ENCODE results near the gene ADCY4. TPM values are rescaled to one million over a fixed set of nuclear protein-coding genes. Genes with fewer than 3 reads are reported as not detected.
"Not testable (repeated sequence)": the region's sequence is repeated elsewhere in the genome, so short reads cannot be mapped to it uniquely, and the experiment has no call there.

ADCY4 gene
- total RNA-seq, 4 donors from 2014 or later: 6.7 to 22.8 (median 16.5) TPM

DNA sequence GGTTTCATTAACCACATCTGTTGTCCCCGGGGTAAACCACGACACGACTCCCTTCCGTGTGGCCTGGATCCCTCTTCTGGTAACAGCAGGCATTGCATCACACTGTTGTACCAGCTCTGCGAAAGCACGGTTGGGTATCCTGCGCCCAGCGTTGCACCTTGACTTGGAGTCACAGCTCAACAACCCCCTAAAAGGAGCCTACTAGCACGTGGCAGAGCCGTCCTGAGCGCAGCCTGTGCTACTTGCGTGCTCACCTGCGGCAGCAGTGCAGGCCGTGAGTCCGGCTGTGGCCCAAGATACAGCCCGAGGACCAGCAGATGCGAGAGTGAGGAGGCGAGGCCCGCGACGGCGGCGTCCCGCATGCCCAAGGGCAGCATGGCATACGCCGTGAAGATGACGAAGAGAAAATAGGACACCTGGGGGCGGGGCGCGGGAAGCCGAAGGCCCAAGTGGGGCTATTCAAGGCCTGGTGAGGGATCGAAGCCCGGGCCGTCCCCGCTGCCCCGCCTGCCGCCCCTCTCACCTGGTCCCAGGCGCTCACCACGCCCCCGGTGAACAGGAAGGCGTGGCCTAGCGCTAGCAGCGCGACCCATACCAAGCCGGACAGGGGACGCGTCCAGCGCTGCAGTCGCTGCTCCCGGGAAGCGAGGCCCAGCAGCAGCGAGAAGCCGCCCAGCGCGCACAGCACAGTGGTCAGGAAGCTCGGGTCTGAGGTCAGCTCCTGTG lies 2.4 kb downstream of the ADCY4 start:
- TF ChIP-seq, protein P1, sequence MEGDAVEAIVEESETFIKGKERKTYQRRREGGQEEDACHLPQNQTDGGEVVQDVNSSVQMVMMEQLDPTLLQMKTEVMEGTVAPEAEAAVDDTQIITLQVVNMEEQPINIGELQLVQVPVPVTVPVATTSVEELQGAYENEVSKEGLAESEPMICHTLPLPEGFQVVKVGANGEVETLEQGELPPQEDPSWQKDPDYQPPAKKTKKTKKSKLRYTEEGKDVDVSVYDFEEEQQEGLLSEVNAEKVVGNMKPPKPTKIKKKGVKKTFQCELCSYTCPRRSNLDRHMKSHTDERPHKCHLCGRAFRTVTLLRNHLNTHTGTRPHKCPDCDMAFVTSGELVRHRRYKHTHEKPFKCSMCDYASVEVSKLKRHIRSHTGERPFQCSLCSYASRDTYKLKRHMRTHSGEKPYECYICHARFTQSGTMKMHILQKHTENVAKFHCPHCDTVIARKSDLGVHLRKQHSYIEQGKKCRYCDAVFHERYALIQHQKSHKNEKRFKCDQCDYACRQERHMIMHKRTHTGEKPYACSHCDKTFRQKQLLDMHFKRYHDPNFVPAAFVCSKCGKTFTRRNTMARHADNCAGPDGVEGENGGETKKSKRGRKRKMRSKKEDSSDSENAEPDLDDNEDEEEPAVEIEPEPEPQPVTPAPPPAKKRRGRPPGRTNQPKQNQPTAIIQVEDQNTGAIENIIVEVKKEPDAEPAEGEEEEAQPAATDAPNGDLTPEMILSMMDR (IDR thresholded peaks at IDR 0.05): peak in 1 of 3 donors; percentile 86
- TF ChIP-seq POLR2A (IDR thresholded peaks at IDR 0.05): no peak
- intact Hi-C loops (cut with DNase I; ENCODE audit: low total_unique reads): loop anchor here (2.0 kb wide), 1 partner anchor 98 kb away; no protein-coding TSS in a partner anchor
- H3K4me3 ChIP-seq (ENCODE audit: low read depth, poor library complexity, severe bottlenecking): no peak overlapping the region
- 19 to 31% methylated on average over 21 to 49 of the region's 56 CpGs for WGBS, 2 donors
- DNase-seq (ENCODE audit: low spot score in 2 of 2): peak in 1 of 2 donors; percentile 91

DNA sequence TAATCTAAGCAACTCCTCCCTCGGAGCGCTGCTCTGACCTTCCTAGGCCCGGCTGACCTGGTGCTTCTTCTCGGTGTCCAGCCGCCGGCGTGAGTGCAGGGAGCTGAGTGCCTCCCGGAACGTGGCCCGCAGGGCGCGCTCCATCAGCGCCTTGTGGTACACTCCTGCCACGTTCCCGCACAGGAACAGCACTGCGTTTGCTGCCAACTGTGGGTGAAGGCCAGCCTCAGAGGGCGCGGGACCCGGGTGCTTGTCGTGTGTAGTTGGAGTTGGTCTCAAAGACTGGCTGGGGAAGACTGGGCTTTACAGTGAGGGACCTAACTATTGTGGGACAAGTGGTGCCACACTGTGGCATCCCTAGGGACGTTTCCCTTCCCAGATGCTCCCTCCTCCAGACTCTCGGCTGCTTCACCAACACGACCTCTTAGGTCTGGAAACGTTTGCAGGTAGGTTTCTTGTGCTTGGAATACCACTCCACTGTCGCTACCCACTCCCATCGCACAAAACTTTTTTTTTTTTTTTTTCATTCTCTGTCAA lies 3.1 kb downstream of the ADCY4 start:
- 47 to 62% methylated on average over 25 to 26 of the region's 26 CpGs for WGBS, 2 donors
- no peak for TF ChIP-seq POLR2A (IDR thresholded peaks at IDR 0.05)
- TF ChIP-seq, protein P1 (IDR thresholded peaks at IDR 0.05): no peak
- H3K4me3 ChIP-seq (ENCODE audit: low read depth, poor library complexity, severe bottlenecking): no peak overlapping the region
- peak in 1 of 2 donors; percentile 84 for DNase-seq (ENCODE audit: low spot score in 2 of 2)
- intact Hi-C loops (cut with DNase I; ENCODE audit: low total_unique reads): loop anchor here (2.0 kb wide), 1 partner anchor 99 kb away; no protein-coding TSS in a partner anchor

DNA sequence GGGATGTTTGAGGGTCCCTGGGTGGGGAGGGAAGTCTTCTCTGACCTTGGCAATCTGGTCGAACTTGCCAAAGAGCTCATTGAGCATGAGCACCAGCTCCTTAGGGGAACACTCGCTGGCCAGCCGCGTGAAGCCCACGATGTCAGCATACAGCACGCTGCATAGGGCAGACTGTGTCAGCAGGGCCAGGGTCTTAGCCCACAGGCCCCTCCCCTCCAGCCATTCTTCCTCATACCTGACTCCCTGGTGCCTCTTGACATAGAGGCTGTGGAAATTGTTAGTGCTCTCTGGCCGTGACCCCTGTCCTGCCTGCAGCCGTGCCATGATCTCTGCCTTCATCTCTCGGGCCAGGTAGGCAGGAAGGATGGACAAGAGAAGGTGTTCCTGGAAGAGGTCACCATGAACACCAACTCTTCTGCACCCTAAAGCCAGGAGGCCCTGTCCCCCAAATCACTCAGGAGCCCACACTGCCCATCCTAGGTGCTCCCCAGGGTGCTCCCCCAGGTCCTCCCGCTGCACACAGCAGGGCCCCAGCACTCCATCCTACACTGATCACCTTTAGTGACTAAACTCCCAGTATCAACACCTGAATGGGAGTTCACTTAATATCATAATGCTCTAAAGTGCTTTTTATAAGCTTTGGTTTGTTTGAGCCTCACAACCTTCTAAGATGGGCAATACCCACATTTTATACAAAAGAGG lies 3.7 kb downstream of the ADCY4 start:
- no peak for DNase-seq (ENCODE audit: low spot score in 2 of 2)
- 94 to 96% methylated on average over 7 to 9 of the region's 10 CpGs for WGBS, 2 donors
- TF ChIP-seq, protein P1 (IDR thresholded peaks at IDR 0.05): no peak
- TF ChIP-seq POLR2A (IDR thresholded peaks at IDR 0.05): no peak
- H3K4me3 ChIP-seq (ENCODE audit: low read depth, poor library complexity, severe bottlenecking): no peak overlapping the region
- intact Hi-C loops (cut with DNase I; ENCODE audit: low total_unique reads): no loop called here

DNA sequence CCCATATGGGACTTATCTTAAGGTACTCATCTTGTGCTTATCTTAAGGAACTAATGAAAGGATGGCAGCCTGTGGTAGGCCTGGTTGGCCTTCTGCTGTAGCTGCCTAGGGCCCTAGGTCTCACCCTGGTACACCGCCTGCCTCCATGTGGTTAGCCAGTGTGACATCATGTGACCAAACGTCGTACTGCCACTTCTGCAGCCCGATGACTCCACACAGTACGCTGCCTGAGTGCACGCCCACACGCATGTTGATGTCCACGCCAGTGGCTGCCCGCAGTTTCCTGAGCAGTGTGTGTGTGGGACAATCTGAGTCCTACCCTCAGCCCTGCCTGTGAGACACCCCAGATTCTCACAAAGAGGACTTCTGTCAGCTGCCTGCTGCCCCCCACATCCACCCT lies 5.1 kb downstream of the ADCY4 start:
- no peak overlapping the region for H3K4me3 ChIP-seq (ENCODE audit: low read depth, poor library complexity, severe bottlenecking)
- peak in 1 of 2 donors; percentile 93 for DNase-seq (ENCODE audit: low spot score in 2 of 2)
- intact Hi-C loops (cut with DNase I; ENCODE audit: low total_unique reads): no loop called here
- 72 to 88% methylated on average over 9 of the region's 9 CpGs for WGBS, 2 donors
- TF ChIP-seq, protein P1 (IDR thresholded peaks at IDR 0.05): no peak
- TF ChIP-seq POLR2A (IDR thresholded peaks at IDR 0.05): no peak

DNA sequence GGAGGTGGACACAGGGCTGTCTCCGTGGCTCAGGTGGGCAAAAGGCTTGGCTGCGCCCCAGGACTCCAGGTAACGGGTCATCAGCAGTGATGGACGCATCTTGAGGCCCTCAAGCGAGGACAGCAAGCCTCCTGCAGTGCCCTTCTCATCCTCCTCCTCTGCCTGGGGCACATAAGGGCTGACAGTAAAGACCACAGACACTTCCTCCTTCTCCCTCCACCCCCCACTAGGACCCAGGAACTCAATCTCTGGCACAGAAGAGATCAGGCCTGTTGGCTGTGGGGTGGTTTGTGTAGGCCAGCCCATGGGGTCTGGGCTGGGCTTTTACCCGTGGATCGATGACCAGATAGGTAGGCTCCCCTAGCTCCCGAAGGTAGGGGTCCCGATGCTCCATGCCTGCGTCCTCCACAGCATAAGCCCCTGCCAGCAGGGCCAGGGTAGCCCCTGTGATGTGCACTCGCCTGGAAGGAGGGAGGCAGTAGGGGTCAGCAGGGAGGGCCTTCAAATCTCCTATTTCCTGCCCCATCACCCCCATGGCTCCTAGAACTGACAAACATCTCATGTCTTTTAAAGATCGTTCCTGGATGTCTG lies 5.7 kb downstream of the ADCY4 start:
- 90 to 93% methylated on average over 11 to 12 of the region's 12 CpGs for WGBS, 2 donors
- TF ChIP-seq POLR2A (IDR thresholded peaks at IDR 0.05): no peak
- TF ChIP-seq, protein P1 (IDR thresholded peaks at IDR 0.05): no peak
- H3K4me3 ChIP-seq (ENCODE audit: low read depth, poor library complexity, severe bottlenecking): no peak overlapping the region
- DNase-seq (ENCODE audit: low spot score in 2 of 2): no peak
- intact Hi-C loops (cut with DNase I; ENCODE audit: low total_unique reads): no loop called here

DNA sequence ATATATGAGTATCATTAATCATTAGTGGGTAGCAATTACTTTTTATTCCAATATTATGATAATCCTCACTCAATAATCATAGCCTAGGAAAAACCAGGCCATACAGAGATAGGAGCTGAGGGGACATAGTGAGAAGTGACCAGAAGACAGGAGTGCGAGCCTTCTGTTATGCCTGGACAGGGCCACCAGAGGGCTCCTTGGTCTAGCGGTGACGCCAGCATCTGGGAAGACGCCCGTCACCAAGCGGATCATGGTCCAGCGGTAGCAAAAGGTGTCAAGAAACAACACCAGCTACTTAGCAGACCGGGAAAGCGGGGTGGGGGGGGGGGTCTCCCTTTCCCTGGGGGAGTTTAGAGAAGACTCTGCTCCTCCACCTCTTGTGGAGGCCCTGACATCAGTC lies 7.0 kb downstream of the ADCY4 start:
- peak in 1 of 2 donors; percentile 92 for DNase-seq (ENCODE audit: low spot score in 2 of 2)
- H3K4me3 ChIP-seq (ENCODE audit: low read depth, poor library complexity, severe bottlenecking); intact Hi-C loops (cut with DNase I; ENCODE audit: low total_unique reads): not testable (repeated sequence)
- 7 to 9% methylated on average over 9 of the region's 9 CpGs for WGBS, 2 donors
